Left forelimb (tissue), 1 donor: ENCODE data around the gene DGAT2.
"Not testable (repeated sequence)": the region's sequence is repeated elsewhere in the genome, so short reads cannot be mapped to it uniquely, and the experiment has no call there.

Experiments used
- DNase-seq: peaks from one replicate; pipeline ENCODE4 v3.0.0-alpha.2; 2018; ENCODE audit warnings: low spot score

Gene DGAT2

GRCh38 chr11:75768112-75768908 lies at the start of gene DGAT2:
DGAT2 (plus strand) TSS chr11:75768778; CDS start chr11:75768992, 214 bp downstream.
- DNase-seq = peak; percentile 81

- DNase-seq = no peak
Measured at GRCh38 chr11:75719340-75720239, 49.0 kb upstream of the DGAT2 start.

GRCh38 chr11:75720639-75721038 lies 47.9 kb upstream of the DGAT2 start:
- DNase-seq = no peak

GRCh38 chr11:75721852-75722668 lies 46.5 kb upstream of the DGAT2 start:
- no peak for DNase-seq

- DNase-seq = no peak
Measured at GRCh38 chr11:75722669-75723042, 45.9 kb upstream of the DGAT2 start.

GRCh38 chr11:75725547-75726320 lies 42.8 kb upstream of the DGAT2 start:
- no peak for DNase-seq

GRCh38 chr11:75728992-75729391 lies 39.6 kb upstream of the DGAT2 start:
- no peak for DNase-seq

GRCh38 chr11:75731095-75731494 lies 37.5 kb upstream of the DGAT2 start:
- peak; percentile 40 for DNase-seq

- peak; percentile 31 for DNase-seq
Measured at GRCh38 chr11:75733071-75733430, 35.5 kb upstream of the DGAT2 start.

GRCh38 chr11:75733431-75734107 lies 35.0 kb upstream of the DGAT2 start:
- DNase-seq = peak; percentile 65

GRCh38 chr11:75734491-75735180 lies 33.9 kb upstream of the DGAT2 start:
- DNase-seq = peak; percentile 42

GRCh38 chr11:75735181-75735845 lies 33.3 kb upstream of the DGAT2 start:
- peak; percentile 17 for DNase-seq

- DNase-seq = no peak
Measured at GRCh38 chr11:75737314-75737713, 31.3 kb upstream of the DGAT2 start.

GRCh38 chr11:75740681-75741080 lies 27.9 kb upstream of the DGAT2 start:
- no peak for DNase-seq

GRCh38 chr11:75743159-75743558 lies 25.4 kb upstream of the DGAT2 start:
- not testable (repeated sequence) for DNase-seq

GRCh38 chr11:75743711-75744563 lies 24.6 kb upstream of the DGAT2 start:
- DNase-seq = no peak

GRCh38 chr11:75745807-75746206 lies 22.8 kb upstream of the DGAT2 start:
- DNase-seq = no peak

GRCh38 chr11:75748729-75749273 lies 19.8 kb upstream of the DGAT2 start:
- not testable (repeated sequence) for DNase-seq
